GM10847 (cell line): ENCODE measurements around the gene RHOB.

Experiments used
- POLR2A ChIP-seq: IDR thresholded peaks from 2 replicates; pipeline ENCODE4 v1.6.1; 2011; ENCODE audit not compliant: insufficient read length; ENCODE audit errors: extremely low read depth

RHOB gene

GRCh38 chr2:20453087-20453486 is 6.2 kb downstream of the RHOB start:
- no peak for TF ChIP-seq POLR2A

GRCh38 chr2:20454036-20454981 is 7.4 kb downstream of the RHOB start:
- TF ChIP-seq POLR2A, result no peak

DNA sequence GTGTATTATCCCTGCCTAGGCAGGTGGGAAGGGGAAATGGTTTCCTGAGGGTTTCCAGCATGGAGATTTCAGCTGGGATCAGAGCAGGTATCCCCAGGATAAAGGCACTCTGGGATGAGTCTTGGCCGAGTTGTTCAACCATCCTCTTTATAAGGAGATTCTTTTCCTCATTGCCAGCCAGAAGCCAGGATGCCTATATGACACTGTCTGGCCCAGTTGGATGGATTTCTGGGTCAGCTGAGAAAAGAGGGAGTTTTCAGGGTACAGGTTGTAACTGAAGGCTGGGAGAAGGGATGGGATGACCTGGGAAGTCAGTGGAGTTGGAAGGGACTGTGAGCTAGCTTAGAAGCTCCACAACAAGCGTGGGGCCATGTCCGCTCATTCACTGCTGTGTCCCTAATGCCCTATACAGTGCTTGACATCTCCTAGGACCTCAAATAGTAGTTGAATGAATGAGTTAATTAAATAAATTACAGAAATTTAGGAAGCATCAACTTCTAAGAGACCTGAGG is 8.3 kb downstream of the RHOB start:
- no peak for TF ChIP-seq POLR2A

DNA sequence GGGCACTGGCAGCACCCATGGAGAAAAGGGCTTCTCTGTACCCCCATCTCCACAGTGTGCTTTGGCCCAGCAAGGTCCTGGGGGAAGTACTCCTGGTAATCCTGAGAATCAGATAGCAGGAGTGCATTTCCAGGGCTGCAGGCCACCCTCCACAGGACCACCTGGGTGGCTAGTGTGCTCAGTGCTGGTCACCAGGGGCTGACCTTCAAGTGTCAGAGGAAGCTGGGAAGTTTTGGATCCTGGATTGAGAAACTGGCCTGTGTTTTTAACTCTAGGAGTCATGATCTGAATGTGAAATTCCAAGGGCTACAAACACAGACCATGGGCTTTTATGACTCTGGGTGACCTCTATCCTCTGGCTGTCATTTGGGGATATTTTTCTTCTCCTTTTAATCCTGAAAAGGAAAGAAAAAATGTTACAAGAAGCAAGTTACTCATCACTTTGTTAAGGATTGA is 9.3 kb downstream of the RHOB start:
- no peak for TF ChIP-seq POLR2A

DNA sequence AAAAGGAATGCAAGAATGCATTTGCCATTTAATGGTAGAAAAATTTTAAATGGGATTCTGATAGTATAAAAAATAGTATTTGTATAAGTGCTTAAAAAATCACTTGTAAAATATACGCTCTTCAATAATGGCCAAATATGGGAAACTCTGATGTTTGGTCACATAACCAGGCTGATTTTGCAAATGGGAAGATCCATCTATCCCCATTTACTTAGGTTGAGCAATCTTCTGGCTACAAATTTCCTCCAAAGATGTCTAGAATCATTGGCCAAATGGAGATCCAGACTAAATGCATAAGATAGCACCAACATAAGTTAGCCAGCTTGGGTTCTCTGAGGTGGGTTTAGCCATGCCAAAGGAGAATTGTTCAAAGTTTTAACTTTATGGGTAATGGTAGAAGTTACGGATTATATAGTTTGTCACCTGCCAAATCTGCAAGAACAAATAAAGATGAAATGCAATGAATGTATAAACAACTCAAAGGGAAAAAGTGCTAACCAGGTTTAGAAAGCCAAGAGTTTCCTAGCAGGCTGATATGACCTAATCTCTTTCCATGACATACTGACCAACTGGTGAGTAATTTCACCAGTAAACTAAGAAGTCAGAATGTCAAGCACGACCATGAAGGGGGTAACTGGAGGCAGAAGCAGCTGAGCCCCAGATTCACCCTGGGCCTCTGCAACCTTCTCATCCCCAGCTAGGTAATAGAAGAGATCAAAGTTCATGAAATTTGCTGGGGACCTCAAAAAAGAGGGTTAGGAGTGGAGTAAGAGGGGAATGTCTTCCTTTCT is 10.0 kb downstream of the RHOB start:
- no peak for TF ChIP-seq POLR2A

GRCh38 chr2:20457661-20458630 is 11.1 kb downstream of the RHOB start:
- no peak for TF ChIP-seq POLR2A

DNA sequence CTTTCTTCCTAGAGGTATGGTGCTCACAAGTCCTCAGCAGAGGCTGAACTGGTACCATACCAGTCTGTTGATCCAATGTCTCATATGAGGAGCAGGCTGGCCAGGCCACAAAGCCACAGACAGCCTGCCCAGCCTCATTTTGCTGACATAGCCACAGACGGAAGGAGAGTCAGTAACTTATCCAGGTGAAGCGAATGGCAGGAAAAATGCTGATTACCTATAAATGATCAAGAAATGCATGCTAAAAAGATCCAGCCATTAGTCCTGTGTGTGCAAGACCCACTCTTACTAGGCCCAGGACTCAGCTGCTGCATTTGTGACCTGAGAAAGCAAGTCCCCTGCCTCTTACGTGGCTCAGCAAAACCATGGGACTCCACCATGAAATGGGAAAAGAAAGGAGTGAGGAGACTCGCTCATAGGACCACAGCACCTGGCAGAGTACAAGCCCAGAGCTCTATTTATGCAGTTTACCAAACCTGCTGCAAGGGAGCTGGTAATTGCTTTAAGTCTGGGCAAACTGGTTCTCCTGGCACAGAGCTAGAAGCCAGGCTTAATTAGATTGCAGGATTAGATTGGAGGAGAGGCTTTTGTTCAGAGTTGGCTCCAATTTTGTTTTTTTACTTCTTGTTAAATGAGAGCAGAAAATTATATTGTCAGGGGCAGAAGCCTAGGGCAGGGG is 19.0 kb downstream of the RHOB start:
- TF ChIP-seq POLR2A, result no peak

- no peak for TF ChIP-seq POLR2A
Observed at GRCh38 chr2:20467789-20468548, 21.1 kb downstream of the RHOB start.

GRCh38 chr2:20468549-20469500 is 22.0 kb downstream of the RHOB start:
- TF ChIP-seq POLR2A, result no peak

DNA sequence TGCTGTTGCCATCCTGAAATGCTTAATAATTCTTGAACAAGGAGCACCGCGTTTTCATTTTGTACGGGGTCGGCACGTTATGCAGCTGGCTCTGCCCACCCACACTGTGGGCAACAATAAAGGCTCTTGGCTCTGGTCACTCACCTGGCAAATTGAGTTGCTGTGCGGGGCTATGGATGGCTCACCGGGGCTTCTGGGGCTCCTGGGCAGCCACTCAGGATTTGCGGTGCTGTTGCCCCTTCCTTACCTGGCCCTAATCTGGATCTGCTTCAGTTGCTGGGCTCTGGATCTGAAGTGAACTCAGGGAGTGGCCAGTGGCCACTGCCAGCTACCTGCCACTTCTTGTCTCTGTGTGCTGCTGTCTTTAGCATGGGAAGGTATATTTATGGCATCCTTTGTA is 22.7 kb downstream of the RHOB start:
- no peak for TF ChIP-seq POLR2A

DNA sequence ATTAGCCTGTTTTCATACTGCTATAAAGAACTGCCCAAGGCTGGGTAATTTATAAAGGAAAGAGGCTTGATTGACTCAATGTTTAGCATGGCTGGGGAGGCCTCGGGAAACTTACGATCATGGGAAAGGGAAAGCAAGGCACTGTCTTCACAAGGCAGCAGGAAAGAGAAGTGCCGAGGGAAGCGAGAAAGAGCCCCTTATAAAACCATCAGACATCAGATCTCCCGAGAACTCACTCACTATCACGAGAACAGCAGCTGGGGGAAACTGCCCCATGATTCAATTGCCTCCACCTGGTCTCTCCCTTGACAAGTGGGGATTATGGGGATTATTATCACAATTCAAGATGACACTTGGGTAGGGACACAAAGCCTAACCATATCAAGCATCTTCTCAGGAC is 23.3 kb downstream of the RHOB start:
- TF ChIP-seq POLR2A, result no peak

DNA sequence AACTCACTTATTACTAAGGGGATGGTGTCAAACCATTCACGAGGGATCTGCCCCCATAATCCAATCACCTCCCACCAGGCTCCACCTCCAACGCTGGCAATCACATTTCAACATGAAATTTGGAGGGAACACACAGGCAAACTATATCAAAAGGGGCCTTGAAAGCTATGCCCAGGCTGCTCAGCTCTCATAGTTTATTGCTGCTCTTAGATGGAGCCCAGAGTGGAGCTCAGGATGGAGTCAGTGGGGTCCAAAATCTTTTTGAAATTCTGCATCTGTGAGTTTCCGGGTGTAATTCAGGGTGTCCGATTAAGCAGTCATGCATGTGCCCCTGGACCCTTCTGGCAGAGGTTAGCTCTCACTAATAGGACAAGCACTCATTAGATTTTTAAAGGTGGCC is 24.3 kb downstream of the RHOB start:
- no peak for TF ChIP-seq POLR2A
